SHP77 treated with DMSO at 0.1 percent for 48 hours (cell line): ENCODE results near the gene SH3BP2.

Experiments used
- DNase-seq: peaks from one replicate; lab custom pipeline; 2025; lab: John Stamatoyannopoulos, UW

Gene SH3BP2

DNA sequence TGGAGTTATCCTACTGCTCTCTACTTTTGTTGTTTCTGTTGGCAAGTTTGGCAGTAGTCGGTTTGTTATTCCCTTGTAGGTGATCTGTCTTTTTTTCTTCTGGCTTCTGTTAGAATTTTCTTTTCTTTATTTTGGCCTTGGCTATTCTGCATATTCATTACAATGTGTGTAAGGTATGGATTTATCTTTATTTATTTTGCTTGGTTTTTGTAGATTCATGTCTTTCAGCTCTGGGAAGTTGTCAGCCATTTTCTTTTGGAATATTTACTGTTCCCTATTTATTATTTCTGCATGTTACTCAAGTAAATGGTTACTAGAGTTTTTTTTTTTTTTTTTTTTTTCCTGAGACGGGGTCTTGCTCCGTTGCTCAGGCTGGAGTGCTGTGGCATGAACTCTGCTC is 63.4 kb downstream of the SH3BP2 start:
- DNase-seq, result no peak

DNA sequence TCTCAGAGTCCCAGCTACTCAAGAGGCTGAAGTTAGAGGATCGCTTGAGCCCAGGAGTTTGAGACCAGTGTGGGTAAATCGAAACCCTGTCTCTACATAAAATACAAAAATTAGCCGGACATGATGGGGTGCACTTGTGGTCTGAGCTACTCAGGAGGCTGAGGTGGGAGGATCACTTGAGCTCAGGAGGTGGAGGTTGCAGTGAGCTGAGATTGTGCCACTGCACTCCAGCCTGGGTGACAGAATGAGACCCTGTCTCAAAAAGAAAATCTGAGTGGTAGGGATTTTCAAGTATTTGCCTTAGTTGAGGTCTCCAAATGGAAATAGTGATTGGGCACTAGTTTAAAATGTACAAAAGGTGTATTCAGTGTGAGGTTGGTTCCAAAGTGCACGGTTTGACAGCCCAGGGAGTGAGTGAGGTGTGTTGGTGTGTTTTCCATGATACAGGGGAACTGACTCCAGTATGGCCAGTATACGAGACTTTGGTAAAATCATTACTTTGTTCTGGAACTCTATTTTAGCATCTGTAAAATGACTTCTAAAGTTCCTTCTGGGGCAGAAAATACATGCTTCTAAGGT is 64.6 kb downstream of the SH3BP2 start:
- no peak for DNase-seq

DNA sequence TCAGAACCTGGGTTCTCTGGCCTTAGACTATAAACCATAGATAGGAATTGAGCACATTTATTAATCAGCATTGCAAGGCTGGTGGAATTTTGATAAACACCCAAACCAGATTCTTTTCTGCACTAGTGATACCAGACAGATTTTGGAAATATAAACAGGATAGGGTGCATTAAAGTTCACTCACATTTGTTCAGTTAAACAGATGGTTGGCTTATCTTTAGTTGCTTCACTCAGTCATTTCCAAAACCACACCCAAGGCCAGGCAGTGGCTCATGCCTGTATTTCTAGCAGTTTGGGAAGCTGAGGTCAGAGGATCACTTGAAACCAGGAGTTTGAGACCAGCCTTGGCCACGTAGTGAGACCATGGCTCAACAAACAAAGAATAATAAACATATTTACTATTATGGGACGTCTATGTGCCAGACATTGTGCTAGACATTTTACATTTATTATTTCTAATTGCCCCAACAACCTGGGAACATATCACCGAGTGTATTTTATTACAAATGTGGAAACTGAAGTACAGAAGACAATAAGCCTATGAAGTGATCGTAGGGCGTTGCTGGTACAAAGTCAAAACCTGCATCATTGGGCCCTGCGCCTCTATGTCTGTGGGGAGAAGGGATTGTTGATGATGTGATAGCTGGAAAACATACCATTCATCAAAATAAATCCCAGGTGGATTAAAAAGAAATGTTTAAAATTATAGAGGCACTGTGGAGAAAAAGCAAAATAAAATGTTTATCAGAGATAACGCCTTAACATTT is 65.7 kb downstream of the SH3BP2 start:
- DNase-seq, result no peak

DNA sequence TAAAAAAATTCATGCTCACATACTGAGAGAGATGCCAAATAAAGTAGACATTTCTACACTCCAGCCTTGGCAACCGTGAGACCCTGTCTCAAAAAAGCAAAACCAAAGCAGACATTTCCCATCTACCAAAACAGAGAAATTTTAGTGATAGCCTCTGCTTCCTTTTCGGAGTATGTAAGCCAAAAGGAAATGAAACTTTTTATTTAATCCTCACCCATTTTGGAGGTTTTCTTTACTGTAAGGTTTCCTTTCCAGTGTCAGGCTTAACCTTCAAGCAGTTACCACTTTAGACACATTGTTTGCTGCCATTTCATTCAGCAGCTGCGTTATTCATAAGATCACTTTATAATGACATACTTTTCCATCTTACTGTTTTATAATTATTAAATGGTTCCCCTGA is 66.6 kb downstream of the SH3BP2 start:
- DNase-seq, result no peak

DNA sequence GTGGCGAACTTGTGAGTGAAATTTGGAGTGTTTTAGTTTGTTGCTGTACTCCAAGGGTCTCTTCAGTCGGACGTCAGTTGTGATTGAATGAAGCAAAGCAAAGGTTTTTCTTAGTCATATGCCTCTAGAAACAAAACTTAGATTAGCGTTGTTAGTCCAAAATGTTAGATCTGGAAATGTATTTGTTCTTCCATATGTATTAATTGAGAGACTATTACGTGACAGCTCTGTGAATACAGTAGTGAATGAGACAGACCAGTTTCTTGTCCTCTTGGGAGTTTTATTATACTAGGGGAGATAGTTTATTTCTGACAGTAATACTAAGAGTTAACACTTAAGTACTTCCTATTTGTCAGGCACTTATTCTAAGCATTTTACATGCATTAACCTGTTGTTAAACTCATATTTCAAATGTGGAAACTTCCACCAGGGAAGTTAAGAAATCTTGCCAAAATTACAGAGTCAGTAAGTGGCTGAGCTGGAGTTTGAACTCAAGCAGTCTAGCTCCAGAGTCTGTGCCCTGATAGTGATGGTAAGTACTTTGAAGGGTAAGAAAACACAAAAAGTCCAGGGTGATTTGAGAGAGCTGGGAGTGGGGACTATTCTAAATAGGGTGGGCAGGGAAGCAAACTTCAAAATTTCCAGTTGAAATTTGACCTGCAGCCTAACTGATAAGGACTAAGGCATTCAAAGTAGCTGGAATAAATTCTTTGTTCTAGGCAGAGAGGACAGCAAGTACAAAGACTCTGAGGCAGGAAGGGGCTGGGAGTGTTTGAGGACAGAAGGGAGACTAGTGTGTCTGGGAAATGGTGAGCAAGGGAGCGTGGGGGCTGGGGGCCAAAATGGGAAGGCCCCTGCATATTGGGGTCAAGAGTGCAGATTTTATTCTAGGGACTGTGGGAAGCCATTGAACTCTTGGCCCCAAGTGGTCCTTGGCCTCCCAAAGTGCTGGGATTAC is 67.8 kb downstream of the SH3BP2 start:
- DNase-seq, result no peak

DNA sequence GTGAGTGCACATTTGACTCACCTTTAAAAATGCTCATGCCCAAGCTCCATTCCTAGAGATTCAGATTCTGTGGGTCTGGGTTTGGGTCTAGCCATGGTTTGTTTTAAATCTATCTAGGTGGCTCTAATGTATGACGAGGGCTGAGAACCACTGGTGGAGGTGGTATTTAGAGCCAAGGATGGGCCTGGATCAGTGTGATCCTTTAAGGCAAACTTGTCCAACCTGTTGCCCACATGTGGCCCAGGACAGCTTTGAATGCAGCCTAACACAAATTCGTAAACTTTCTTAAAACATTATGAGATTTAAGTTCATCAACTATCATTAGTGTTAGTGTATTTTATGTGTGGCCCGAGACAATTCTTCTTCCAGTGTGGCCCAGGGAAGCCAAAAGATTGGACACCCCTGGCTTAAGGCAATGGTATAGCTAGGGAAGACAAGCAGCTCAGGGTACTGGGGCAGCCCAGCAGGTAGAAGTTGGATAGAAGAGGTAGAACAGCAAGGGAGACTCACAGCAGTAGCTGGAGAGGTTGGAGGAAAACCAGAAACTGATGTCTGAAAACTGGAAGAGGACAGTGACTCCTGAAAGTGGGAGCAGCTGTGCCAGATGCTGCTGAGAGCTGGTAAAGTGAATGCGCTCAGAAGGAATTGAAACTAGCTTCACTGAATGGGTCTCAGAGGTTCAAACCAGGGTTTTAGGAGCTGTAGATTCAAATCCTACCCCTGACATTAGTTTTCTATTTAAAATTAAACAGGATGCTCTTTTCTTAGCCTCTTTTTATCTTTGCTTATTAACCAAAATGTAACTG is 68.9 kb downstream of the SH3BP2 start:
- DNase-seq, result no peak

DNA sequence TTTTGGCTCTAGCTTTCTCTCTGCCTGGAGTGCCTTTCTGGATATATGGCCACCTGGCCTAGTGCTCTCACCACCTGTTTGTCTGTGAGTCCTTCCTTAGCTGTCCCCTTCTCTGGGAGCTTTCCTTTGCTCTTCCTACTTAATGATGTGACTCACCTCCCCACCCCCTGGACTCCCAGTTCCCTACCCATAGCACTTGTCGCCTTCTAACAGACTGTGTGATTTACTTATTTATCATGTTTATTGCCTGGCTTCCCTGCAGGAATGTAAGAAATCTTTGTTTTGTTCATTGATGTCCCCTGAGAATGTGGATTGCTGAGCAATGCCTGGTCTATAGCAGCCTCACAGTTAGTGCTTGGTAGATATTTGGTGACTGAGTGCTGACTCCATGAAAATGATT is 69.6 kb downstream of the SH3BP2 start:
- no peak for DNase-seq

DNA sequence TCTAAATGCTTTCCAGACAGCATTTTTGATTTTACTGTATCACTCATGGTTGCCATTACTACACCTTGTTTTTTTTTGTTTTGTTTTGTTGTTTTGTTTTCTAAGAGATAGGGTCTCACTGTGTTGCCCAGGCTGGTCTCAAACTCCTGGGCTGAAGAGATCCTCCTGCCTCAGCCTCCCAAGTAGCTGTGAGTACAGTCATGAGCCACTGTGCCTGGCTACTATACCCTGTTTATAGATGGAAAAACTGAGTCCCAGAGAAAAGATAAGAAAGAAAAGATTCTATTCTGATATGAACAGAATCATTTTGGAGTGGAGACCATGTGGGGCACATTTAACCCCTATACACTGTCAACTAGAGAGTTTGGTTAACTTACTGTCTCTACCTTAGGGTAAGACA is 70.8 kb downstream of the SH3BP2 start:
- no peak for DNase-seq

DNA sequence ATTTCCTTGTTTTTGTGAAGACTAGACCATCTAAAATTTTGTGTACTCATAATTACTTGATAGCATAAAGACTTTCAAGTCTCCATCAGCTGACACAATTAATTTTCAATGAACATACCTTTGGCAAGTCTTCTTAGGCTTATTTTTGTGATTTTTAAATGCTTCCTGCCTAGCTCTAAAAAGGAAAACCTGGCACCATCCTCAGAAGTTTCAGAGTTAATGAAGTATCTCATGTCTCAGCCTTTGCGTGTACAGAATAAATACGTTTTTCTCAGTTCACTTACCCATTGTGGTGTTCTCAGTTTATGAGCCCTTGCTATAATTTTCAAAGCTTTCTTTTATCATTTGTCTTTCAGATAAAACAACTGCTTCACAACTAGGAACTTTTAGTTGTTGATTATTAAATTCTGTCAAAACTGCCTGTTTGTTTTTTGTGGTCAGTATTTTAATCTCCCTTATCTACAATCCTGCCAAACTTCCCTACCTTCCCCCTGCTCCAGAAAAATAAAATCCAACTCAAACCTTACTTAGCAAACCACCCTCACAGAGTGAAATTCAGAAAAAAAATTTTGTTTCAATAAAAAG is 72.4 kb downstream of the SH3BP2 start:
- DNase-seq, result no peak

DNA sequence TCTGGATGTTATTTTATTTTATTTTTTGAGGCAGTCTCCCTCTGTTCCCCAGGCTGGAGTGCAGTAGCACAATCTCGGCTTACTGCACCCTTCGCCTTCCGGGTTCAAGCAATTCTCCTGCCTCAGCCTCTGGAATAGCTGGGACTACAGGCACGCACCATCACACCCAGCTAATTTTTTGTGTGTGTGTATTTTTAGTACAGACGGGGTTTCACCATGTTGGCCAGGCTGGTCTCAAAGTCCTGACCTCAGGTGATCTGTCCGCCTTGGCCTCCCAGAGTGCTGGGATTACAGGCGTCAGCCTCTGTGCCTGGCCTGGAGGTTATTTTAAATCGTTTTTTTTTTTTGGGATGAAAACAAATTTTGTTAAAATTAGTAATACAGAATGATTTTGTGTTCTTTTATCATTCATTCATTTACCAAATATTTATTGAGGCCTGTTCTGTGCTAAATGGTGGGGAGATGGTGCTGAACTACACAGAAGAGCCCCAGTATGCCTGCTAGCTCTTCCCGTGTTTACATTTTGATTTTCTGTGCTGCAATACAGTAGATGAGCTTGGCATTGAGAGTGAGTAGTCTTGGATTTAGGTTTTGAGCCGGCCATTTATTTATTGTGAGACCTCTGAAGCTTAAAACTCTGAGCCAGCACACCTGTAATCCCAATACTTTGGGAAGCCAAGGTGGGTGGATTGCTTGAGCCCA is 73.4 kb downstream of the SH3BP2 start:
- DNase-seq, result no peak

DNA sequence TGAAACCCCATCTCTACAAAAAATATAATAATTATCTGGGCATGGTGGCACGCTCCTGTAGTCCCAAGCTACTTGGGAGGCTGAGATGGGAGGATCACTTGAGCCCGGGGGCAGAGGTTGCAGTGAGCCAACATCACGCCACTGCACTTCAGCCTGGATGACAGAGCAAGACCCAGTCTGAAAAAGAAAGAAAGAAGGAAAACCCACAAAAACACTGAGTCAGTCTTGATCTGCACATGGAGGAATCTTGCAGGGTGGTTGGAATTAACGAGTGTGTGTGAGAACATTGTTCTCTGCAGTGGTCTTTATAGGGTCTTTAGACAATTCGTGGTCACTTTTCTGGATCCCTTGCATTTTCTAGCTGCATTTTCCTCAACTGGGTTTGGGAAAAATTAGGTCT is 74.0 kb downstream of the SH3BP2 start:
- DNase-seq, result no peak

DNA sequence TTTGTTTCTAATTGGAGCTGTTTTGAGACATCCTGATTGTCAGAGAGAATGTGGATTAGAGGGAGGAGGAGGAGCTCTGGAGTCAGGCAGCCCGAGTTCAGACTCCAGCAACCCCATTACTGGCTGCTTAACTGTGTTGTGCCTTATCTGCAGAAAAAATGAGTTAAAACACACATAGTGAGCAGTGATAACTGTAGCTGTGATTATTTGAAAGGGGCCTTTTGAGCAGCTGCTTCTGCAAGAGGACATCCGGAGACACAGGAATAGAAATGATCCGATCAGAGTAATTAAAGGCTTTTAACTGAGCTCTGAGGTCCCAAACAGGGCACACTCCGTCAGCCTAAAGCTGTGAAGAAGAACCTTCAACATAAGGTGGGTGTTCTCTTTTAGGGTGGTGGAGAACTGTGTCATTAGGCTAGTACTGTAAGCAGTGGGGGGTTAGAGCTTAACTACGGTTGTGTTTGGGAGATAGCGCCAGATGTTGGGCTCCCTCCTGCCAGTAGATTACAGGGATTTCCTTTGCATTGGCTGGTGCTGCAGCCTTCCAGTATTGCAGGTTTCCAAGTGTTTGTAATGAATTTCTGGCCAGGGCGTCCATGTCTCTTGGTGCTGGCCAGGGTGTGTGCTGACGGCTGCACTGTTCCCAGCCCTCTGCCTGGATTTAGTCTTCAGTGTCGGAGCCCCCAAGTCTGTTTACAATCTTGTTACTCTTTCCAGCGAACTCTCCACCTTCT is 75.0 kb downstream of the SH3BP2 start:
- no peak for DNase-seq

DNA sequence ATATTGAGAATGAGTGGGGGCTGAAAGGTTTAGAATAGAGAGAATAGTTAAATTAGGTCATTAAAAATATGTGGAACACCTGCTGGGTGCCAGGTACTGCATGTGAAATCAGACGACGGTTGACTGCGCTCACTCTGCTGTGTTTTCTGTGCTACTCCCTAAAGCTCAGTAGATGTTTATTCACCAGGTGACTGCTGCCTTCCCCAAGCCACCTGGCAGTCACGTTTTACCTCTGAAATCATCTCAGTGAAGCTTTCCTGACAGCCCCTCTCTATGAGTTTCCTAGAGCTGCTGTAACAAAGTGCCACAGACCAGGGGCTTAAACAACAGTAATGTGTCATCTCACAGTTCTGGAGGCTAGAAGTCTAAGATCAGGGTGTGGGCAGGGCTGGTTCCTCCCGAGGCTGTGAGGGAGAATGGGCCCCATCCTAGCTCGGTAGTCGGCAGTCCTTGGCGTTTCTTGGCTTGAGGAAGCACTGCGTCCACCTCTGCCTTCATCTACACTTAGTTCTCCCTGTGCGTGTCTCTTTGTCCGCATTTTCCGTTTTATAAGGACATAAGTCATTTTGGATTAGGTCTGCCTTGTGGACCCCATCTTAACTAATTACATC is 76.1 kb downstream of the SH3BP2 start:
- no peak for DNase-seq

DNA sequence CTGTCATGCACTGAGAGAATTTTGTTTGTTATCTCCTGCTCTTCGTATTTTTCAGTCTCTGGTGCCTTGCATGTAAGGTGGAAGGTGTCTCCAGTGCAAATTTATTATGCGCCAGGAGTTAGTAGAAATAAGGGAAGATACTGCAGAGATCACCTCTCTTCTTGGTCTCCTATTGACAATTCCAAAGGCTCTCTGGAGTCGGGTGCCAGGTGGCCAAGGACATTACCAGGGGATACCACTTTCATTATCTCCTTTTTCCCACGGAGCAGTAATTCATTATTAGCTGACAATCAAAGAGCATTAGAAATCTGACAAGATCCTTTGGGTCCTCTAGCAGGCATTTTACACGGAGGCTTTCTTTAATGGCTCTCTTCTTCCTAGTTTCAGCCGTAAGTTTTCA is 76.8 kb downstream of the SH3BP2 start:
- DNase-seq, result no peak

DNA sequence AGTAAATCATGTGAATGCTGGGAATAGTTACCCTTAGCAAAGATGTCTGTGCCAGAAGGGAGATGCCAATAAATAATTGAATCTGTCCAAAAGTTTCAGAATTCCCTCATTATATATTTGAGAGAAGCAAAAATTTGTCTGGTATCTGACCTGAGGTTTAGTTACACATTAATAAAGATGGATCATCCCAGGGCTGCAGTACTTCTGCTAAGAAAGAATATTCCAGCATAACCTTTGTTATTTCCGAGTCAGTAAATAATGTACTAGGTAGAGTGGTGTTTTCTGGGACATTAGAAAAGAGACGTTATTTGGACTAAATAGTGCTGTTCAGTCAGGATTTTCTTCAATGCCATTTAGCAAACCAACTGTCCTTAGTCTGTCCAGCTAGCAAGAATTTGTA is 77.2 kb downstream of the SH3BP2 start:
- no peak for DNase-seq

DNA sequence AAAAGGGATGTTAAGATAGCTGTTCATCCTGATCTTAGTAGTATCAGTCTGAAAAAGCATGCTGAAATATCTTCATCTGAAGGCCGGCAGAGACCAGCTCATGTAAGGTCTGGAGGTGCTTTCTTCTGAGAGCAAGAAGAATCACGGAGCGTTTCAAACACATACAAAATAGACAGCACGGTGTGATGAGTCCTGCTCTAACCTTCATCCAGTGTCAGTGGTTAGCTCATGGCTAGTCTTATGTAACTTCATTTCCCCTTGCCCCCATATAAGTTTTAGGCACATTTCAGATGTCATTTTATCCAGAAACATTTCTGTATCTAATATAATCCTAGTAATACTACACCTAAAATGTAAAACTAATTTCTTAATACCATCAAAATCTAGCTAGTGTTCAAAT is 78.6 kb downstream of the SH3BP2 start:
- no peak for DNase-seq

DNA sequence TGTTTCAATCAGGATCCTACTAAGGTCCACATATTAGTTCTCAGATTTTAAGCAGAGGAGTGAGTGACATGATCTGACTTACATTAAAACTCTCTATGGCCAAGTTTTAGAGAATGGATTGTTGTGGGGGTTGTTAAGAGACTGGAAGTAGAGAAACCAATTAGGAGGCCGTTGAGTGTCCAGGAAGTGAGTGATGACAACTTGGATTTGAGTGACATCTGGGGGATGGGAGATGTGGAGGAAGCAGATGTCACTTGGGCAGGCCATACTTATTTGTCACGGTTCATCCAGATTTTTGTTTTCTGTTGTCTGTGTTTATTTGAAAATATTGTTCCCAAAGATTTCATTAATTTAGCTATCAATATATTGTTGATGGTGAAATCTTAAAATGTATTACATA is 79.0 kb downstream of the SH3BP2 start:
- no peak for DNase-seq

DNA sequence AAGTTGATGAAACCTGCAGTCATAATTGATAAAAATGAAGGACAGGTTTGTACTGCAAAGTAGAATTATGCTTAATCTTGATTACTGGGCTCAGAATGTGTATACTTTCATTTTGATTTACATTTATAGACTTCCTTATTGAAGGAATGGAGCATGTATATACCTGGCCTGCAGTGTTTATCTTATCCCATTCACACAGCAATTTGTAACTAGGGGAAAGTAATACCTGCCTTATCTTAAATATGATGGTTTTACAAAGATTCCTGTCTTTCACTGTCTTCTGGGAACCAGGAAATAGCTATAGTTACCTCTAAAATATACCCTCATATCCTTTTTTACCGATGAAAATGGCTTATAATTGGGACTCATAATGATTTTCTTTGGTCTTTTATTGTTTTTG is 80.4 kb downstream of the SH3BP2 start:
- no peak for DNase-seq

DNA sequence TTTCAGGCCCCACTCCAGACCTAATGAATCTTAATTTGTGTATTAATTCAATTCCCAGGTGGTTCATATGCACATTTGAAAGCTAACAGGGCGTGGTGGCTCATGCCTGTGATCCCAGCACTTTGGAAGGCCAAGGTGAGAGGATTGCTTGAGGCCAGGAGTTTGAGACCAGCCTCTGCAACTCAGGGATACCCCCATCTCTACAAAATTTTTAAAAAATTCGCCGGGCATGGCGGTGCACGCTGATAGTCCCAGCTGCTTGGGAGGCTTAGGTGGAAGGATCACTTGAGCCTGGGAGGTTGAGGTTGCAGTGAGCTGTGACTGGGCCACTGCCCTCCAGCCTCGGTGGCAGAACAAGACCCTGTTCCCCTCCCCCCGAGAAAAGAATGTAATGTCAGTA is 82.0 kb downstream of the SH3BP2 start:
- no peak for DNase-seq

DNA sequence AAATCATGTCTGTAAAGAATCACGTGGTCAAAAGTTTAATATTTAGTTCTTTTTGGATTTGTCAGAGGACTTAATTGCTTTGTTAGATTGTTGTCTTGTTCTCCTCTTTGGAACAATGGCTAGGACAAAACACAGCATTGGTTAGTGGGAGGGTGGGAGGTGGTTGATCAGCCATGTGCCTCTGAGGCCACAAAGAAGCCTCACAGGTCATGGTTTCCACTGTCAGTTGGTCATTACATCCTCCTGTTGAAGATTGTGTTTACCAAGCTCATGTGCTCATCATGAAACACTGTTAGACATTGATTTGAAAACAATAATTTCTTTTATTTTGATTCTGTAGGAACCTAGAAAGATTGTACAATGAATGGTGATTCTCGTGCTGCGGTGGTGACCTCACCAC is 82.7 kb downstream of the SH3BP2 start:
- DNase-seq, result no peak
